K562 (cell line): ENCODE results near the gene API5. TPM values are rescaled to one million over a fixed set of nuclear protein-coding genes. Genes with fewer than 3 reads are reported as not detected.

Source experiments
- CAMTA2 ChIP-seq: fragments of 250-450 bp; sonication (Bioruptor Pico); conservative IDR thresholded peaks from 2 replicates; pipeline ENCODE4 v1.5.1; 2022
- CBFA2T3 ChIP-seq: fragments of 450-650 bp; IDR thresholded peaks from 2 replicates; pipeline ENCODE4 v1.6.1; 2017
- CREBBP ChIP-seq: IDR thresholded peaks from one replicate; pipeline ENCODE4 v1.6.1; 2012; ENCODE audit warnings: low read depth, mild to moderate bottlenecking, control low read depth, inconsistent platforms, low read length
- DIDO1 ChIP-seq: fragments of 450-650 bp; IDR thresholded peaks from 2 replicates; pipeline ENCODE4 v1.6.1; 2016; ENCODE audit warnings: low read depth, missing biosample characterization, missing genetic modification characterization
- DPF2 ChIP-seq: fragments of 450-650 bp; IDR thresholded peaks from 2 replicates; pipeline ENCODE4 v1.6.1; 2016
- KLF10 ChIP-seq: fragments of 250-450 bp; sonication (Bioruptor Pico); IDR thresholded peaks from 2 replicates; pipeline ENCODE4 v1.6.1; 2021; ENCODE audit warnings: matching md5 sums
- NFATC3 ChIP-seq: fragments of 450-650 bp; IDR thresholded peaks from 2 replicates; pipeline ENCODE4 v1.6.1; 2017; ENCODE audit warnings: mild to moderate bottlenecking
- NFIX ChIP-seq: fragments of 250-450 bp; sonication (Bioruptor Pico); IDR thresholded peaks from 2 replicates; pipeline ENCODE4 v1.4.0; 2020; ENCODE audit warnings: low read depth, mild to moderate bottlenecking, moderate library complexity
- NRF1 ChIP-seq, 2 experiments: fragments of 450-650 bp; IDR thresholded peaks in 1 of 2; conservative IDR thresholded peaks in 1 of 2; 2 replicates each; pipeline ENCODE4 v1.6.1; 2014; ENCODE audit warnings: mild to moderate bottlenecking in 2 of 2
- POLR2H ChIP-seq: IDR thresholded peaks from 2 replicates; pipeline ENCODE4 v1.6.1; 2016; ENCODE audit warnings: missing genetic modification characterization, low read depth, mild to moderate bottlenecking, control low read depth, missing compliant biosample characterization, moderate library complexity
- PRMT5 ChIP-seq: sonication (generic); formaldehyde crosslinking; IDR thresholded peaks from 2 replicates; pipeline ENCODE4 v1.5.0; 2020; ENCODE audit warnings: missing genetic modification reagents
- PTTG1 ChIP-seq: fragments of 450-650 bp; IDR thresholded peaks from 2 replicates; pipeline ENCODE4 v1.6.1; 2016; ENCODE audit warnings: low read depth, mild to moderate bottlenecking, missing genetic modification characterization, missing compliant biosample characterization
- RBM34 ChIP-seq: fragments of 200-400 bp; formaldehyde crosslinking; IDR thresholded peaks from 2 replicates; pipeline ENCODE4 v1.6.1; 2018; ENCODE audit warnings: low read length, borderline replicate concordance; ENCODE audit not compliant: insufficient read depth
- RNF2 ChIP-seq: sonication (generic); IDR thresholded peaks from 2 replicates; pipeline ENCODE4 v1.6.1; 2016
- SIN3B ChIP-seq: fragments of 450-650 bp; IDR thresholded peaks from 2 replicates; pipeline ENCODE4 v1.6.1; 2017; ENCODE audit warnings: low read depth, mild to moderate bottlenecking, moderate library complexity
- TRIM28 ChIP-seq: fragments of 450-650 bp; IDR thresholded peaks from 2 replicates; pipeline ENCODE4 v1.6.1; 2017
- ZNF12 ChIP-seq: sonication (generic); formaldehyde crosslinking; IDR thresholded peaks from 2 replicates; pipeline ENCODE4 v1.4.0; 2020; ENCODE audit warnings: mild to moderate bottlenecking, missing genetic modification reagents
- ZNF318 ChIP-seq, 2 experiments: fragments of 450-650 bp; IDR thresholded peaks; 2 replicates each; pipeline ENCODE4 v1.6.1; 2016; ENCODE audit warnings: mild to moderate bottlenecking in 2 of 2, borderline replicate concordance in 1 of 2, low read depth in 1 of 2, moderate library complexity in 1 of 2
- ZNF583 ChIP-seq: fragments of 250-450 bp; sonication (Bioruptor Pico); IDR thresholded peaks from 2 replicates; pipeline ENCODE4 v1.4.0; 2020
- ZNF780A ChIP-seq: fragments of 250-450 bp; sonication (Bioruptor Pico); IDR thresholded peaks from 2 replicates; pipeline ENCODE4 v1.5.0; 2021; ENCODE audit warnings: mild to moderate bottlenecking
- ZSCAN32 ChIP-seq: fragments of 450-650 bp; formaldehyde crosslinking; IDR thresholded peaks from 2 replicates; pipeline ENCODE4 v1.4.0; 2020; ENCODE audit warnings: mild to moderate bottlenecking, moderate library complexity
- polyA plus RNA-seq, 8 experiments: library from polyadenylated mRNA; depleted of rRNA in 4 of 8; stranded (reverse) in 5 of 8; unstranded in 3 of 8; fragments of >200 nt; fragmentation: Nextera tagmentation in 2 of 8; fragmentation: Illumina TruSeq in 1 of 8; extraction: Ambion mirVana in 2 of 8; extraction: Trizol in 1 of 8; gene quantifications; 2 replicates each; pipeline versions ENCODE4 v1.2.1 to v1.2.3, GENCODE V29; 2011 to 2014; ENCODE audit warnings: inconsistent platforms in 1 of 8, missing spikeins in 1 of 8
- total RNA-seq, 7 experiments: library from RNA; depleted of rRNA in 6 of 7; stranded (reverse); fragments of >200 nt in 6 of 7; fragmentation: Illumina TruSeq in 2 of 7; extraction: Trizol in 2 of 7; gene quantifications; 2 replicates each; pipeline versions ENCODE4 v1.2.1 to v1.2.3, GENCODE V29; 2011 to 2021; ENCODE audit warnings: low replicate concordance in 1 of 7
- TF ChIP-seq, protein P1 (sequence below): fragments of 250-450 bp; sonication (Bioruptor Pico); IDR thresholded peaks from 2 replicates; pipeline ENCODE4 v1.8.0; 2021; ENCODE audit warnings: moderate library complexity, mild to moderate bottlenecking, inconsistent platforms
- TF ChIP-seq, protein P2 (sequence below): fragments of 250-450 bp; sonication (Bioruptor Pico); IDR thresholded peaks from 2 replicates; pipeline ENCODE4 v1.5.0; 2021

Gene API5
- total and polyA plus RNA-seq, 9 of the 15 experiments (the other 6 are each of a cell fraction or from before 2014, with no cell fraction given) = 59.8 to 146 (median 123) TPM

GRCh38 chr11:43311791-43312607 lies at the start of gene API5 (continued):
- TF ChIP-seq ZNF583 (CRISPR knock-in tag) = no peak
- 0 out of 2 replicates have a peak, but pooled peaks have one; percentile 6 for TF ChIP-seq DPF2
- no peak for TF ChIP-seq RNF2
- TF ChIP-seq RBM34 = no peak
- TF ChIP-seq SIN3B = peak; percentile 80
- TF ChIP-seq, protein P1, sequence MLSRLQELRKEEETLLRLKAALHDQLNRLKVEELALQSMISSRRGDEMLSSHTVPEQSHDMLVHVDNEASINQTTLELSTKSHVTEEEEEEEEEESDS (CRISPR knock-in tag) = no peak
- no peak for TF ChIP-seq CAMTA2
- TF ChIP-seq POLR2H (tag) = peak; percentile 60
- TF ChIP-seq ZNF318 (IDR thresholded peaks at IDR 0.05; ENCODE audit: borderline replicate concordance in 1 of 2, low read depth in 1 of 2) = 0 out of 4 replicates have a peak, but pooled peaks of 1 of the 2 experiments have one; percentile 18
- TF ChIP-seq, protein P2, sequence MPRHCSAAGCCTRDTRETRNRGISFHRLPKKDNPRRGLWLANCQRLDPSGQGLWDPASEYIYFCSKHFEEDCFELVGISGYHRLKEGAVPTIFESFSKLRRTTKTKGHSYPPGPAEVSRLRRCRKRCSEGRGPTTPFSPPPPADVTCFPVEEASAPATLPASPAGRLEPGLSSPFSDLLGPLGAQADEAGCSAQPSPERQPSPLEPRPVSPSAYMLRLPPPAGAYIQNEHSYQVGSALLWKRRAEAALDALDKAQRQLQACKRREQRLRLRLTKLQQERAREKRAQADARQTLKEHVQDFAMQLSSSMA = no peak
- no peak for TF ChIP-seq ZSCAN32 (CRISPR knock-in tag)
- no peak for TF ChIP-seq KLF10 (CRISPR knock-in tag)
- no peak for TF ChIP-seq CREBBP
- no peak for TF ChIP-seq NFATC3
- TF ChIP-seq NFIX (CRISPR knock-in tag) = no peak
- TF ChIP-seq PRMT5 (CRISPR knock-in tag) = peak; percentile 61; the same call in 1 of the 2 replicates
- TF ChIP-seq DIDO1 (tag) = peak; percentile 96
- TF ChIP-seq NRF1 (conservative IDR thresholded peaks at IDR 0.05 in 1 of 2, IDR thresholded peaks at IDR 0.05 in 1 of 2) = peak; percentile 87 to 90
- no peak for TF ChIP-seq CBFA2T3
- TF ChIP-seq ZNF780A (CRISPR knock-in tag) = no peak
- TF ChIP-seq ZNF12 (CRISPR knock-in tag) = no peak
- no peak for TF ChIP-seq TRIM28
- TF ChIP-seq PTTG1 (tag) = no peak
